ENCODE results near the gene RNF5. TPM values are rescaled to one million over a fixed set of nuclear protein-coding genes. Genes with fewer than 3 reads are reported as not detected.
"Not testable (repeated sequence)": the region's sequence is repeated elsewhere in the genome, so short reads cannot be mapped to it uniquely, and the experiment has no call there.

RNF5 gene
- polyA plus RNA-seq, 1 of the 3 experiments (the other 2 are of a cell fraction): 110 TPM

DNA sequence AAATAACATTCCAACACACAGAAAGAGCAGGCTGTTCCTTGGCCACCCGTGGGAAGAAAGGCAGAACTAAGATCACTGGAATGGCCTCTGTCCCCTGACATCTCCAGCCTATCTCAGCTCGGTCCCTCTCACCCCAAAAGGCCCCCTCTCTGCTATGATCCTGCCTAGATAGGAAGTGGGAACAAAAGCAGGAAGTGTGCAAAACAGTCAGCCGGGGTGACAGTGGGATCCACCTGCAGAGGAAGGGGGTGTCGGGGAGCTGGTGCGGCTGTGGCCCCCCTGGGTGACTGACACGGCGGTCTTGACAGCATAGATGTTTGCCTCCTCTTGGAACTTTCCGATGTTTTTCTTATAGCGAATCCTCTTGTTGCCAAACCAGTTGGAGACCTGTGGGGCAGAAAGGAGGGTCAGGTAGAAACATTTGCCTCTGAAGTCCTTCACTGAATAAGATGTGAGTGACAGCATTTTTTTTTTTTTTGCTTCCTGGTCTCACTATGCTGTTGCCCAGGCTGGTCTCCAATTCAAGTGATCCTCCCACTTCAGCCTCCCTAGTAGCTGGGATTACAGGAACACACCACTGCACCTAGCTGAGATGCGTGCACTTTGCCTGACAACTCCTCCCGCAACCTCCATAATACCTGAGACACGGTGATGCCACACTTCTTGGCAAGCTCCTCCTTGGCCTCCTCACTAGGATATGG is 9.0 kb downstream of the RNF5 start (continued):
- TF ChIP-seq SIN3A (IDR thresholded peaks at IDR 0.05; ENCODE audit: borderline replicate concordance, low read depth, low read length): no peak
- TF ChIP-seq, protein P1, sequence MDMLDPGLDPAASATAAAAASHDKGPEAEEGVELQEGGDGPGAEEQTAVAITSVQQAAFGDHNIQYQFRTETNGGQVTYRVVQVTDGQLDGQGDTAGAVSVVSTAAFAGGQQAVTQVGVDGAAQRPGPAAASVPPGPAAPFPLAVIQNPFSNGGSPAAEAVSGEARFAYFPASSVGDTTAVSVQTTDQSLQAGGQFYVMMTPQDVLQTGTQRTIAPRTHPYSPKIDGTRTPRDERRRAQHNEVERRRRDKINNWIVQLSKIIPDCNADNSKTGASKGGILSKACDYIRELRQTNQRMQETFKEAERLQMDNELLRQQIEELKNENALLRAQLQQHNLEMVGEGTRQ (IDR thresholded peaks at IDR 0.05; ENCODE audit: borderline replicate concordance, low read depth, low read length): no peak
- TF ChIP-seq FOSL2 (IDR thresholded peaks at IDR 0.05; ENCODE audit: borderline replicate concordance, low read depth): no peak
- no peak for TF ChIP-seq RFX5 (IDR thresholded peaks at IDR 0.05; ENCODE audit: low read length)

DNA sequence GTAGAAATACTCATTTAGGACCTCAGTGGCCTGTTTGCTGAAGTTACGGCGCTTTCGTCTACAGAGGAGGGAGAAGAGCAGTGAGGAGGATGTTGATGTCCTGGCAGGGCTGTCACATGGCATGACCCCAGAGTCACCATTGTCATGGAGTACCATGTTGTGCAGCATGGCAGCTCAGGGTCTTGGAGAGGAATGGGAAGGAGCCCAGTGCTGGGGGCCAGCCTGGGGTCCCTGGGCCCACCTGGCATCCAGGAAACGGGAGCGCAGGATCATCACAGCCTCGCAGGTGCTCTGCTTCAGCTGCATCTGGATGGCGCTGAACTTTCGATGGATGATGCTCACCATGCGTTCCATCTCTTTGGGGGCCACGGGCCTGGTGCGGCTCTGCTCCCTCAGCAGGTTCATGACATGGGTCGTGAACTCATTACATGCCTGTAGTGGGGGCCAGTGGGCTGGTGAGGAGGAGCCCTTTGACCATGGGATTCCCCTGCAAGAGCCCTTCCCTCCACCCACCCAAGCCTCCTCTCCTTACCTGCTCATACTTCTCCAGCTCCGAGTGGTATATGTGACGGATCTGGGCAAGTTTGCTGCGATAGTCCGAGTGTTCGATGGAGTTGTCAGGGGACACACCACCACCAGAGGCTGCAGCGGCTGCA is 9.6 kb downstream of the RNF5 start:
- POLR2A ChIA-PET; H4K20me1 ChIP-seq (ENCODE audit: insufficient read depth); H2AFZ ChIP-seq (ENCODE audit: low read depth); DNase-seq; H3K27ac ChIP-seq (ENCODE audit: low read depth in 2 of 2, low read length in 1 of 2); H3K9ac ChIP-seq; H3K9me2 ChIP-seq; H3K9me3 ChIP-seq; H3K27me3 ChIP-seq (ENCODE audit: insufficient read depth): not testable (repeated sequence)
- Histone ChIP-seq H3K4me3 (ENCODE audit: low read depth in 2 of 2, low read length in 1 of 2) (peak overlapping the region in 1 of 2 experiments; percentile 81; a peak in 1 of 4 replicates), H3K4me1 (ENCODE audit: control insufficient read depth in 1 of 2, insufficient read depth in 2 of 2, low read depth in 1 of 2, low read length in 1 of 2) (peaks cover 0 to 20% of the 10 kb centered on the region in 2 experiments; a peak in 1 of 4 replicates), H3K36me3 (replicated peaks in 1 of 2; ENCODE audit: control insufficient read depth in 1 of 2, insufficient read depth in 2 of 2, low read length in 1 of 2) (peaks cover 8 to 26% of the 10 kb centered on the region in 2 experiments), H3K4me2 (peak overlapping the region; percentile 92), H3K79me2 (ENCODE audit: insufficient read depth) (peaks cover 21% of the 10 kb centered on the region), H3F3A (replicated peaks; ENCODE audit: insufficient read depth) (peaks cover 20% of the 10 kb centered on the region)
- CTCF ChIA-PET: interaction anchor here (1.2 to 1.9 kb wide), 2 partner anchors 10 to 69 kb away, joined by 3 to 6 read pairs; no protein-coding TSS in a partner anchor
- WGBS (ENCODE audit: low lambda C conversion rate): 99% methylated on average over 9 of the region's 18 CpGs

DNA sequence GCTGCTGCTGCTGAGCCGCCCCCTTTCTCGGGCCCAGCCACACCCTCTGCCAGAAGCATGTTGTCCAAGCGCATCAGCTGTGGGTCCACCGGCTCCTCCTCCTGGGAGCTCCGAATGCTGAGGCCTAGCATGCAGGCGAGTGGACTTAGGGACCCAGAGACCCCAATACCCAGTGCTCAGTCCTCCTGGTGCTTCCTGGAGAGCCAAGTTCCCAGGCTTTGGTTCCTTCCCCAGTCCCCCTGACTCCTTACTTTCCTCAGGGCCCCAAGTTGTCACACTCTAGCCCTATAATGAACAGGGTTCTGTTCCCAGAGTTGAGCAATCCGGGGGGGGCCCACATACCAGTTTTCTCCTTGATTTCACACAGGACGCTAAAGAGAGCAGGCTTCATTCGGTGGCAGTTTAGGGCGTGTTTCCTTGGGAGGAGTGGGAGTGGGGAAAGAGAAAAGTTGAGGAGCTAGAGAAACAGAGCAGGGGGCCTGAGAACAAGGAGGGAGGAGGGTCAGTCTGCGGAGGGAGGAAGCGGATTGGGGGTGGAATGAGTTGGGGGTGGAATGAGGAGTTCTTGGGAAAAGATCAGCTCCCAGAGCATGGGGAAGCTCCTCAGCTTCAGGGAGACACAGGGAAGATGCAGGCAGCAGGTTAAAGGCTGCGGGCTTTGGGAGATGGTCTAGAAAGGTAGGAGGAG is 10.3 kb downstream of the RNF5 start:
- DNase-seq: no peak
- Histone ChIP-seq H3K9me2 (no peaks in the 10 kb centered on the region), H3K79me2 (ENCODE audit: insufficient read depth) (peaks cover 21% of the 10 kb centered on the region), H3K4me3 (ENCODE audit: low read depth in 2 of 2, low read length in 1 of 2) (peak overlapping the region; percentile 60 to 81), H3K9me3 (no peaks in the 10 kb centered on the region), H3K27me3 (ENCODE audit: insufficient read depth) (no peaks in the 10 kb centered on the region), H3K4me2 (peak overlapping the region; percentile 92), H3K9ac (peak overlapping the region; percentile 78), H3K36me3 (replicated peaks in 1 of 2; ENCODE audit: control insufficient read depth in 1 of 2, insufficient read depth in 2 of 2, low read length in 1 of 2) (peaks cover 8 to 21% of the 10 kb centered on the region in 2 experiments), H4K20me1 (ENCODE audit: insufficient read depth) (no peaks in the 10 kb centered on the region), H2AFZ (ENCODE audit: low read depth) (no peak overlapping the region), H3F3A (replicated peaks; ENCODE audit: insufficient read depth) (peaks cover 23% of the 10 kb centered on the region), H3K27ac (ENCODE audit: low read depth in 2 of 2, low read length in 1 of 2) (peak overlapping the region in 1 of 2 experiments; percentile 81; a peak in 2 of 4 replicates), H3K4me1 (ENCODE audit: control insufficient read depth in 1 of 2, insufficient read depth in 2 of 2, low read depth in 1 of 2, low read length in 1 of 2) (peaks cover 0 to 20% of the 10 kb centered on the region in 2 experiments; a peak in 1 of 4 replicates)
- TF ChIP-seq RCOR1 (IDR thresholded peaks at IDR 0.05; ENCODE audit: low read length) (no peak), MXI1 (IDR thresholded peaks at IDR 0.05; ENCODE audit: low read depth, low read length) (no peak), RAD21 (IDR thresholded peaks at IDR 0.05; ENCODE audit: low read length) (no peak), NFIC (IDR thresholded peaks at IDR 0.05; ENCODE audit: borderline replicate concordance) (no peak)
- TF ChIP-seq, protein P2, sequence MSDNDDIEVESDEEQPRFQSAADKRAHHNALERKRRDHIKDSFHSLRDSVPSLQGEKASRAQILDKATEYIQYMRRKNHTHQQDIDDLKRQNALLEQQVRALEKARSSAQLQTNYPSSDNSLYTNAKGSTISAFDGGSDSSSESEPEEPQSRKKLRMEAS (IDR thresholded peaks at IDR 0.05; ENCODE audit: low read depth): no peak
- TF ChIP-seq, protein P3, sequence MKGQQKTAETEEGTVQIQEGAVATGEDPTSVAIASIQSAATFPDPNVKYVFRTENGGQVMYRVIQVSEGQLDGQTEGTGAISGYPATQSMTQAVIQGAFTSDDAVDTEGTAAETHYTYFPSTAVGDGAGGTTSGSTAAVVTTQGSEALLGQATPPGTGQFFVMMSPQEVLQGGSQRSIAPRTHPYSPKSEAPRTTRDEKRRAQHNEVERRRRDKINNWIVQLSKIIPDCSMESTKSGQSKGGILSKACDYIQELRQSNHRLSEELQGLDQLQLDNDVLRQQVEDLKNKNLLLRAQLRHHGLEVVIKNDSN (IDR thresholded peaks at IDR 0.05; ENCODE audit: borderline replicate concordance, low read depth): no peak
- TF ChIP-seq, protein P4, sequence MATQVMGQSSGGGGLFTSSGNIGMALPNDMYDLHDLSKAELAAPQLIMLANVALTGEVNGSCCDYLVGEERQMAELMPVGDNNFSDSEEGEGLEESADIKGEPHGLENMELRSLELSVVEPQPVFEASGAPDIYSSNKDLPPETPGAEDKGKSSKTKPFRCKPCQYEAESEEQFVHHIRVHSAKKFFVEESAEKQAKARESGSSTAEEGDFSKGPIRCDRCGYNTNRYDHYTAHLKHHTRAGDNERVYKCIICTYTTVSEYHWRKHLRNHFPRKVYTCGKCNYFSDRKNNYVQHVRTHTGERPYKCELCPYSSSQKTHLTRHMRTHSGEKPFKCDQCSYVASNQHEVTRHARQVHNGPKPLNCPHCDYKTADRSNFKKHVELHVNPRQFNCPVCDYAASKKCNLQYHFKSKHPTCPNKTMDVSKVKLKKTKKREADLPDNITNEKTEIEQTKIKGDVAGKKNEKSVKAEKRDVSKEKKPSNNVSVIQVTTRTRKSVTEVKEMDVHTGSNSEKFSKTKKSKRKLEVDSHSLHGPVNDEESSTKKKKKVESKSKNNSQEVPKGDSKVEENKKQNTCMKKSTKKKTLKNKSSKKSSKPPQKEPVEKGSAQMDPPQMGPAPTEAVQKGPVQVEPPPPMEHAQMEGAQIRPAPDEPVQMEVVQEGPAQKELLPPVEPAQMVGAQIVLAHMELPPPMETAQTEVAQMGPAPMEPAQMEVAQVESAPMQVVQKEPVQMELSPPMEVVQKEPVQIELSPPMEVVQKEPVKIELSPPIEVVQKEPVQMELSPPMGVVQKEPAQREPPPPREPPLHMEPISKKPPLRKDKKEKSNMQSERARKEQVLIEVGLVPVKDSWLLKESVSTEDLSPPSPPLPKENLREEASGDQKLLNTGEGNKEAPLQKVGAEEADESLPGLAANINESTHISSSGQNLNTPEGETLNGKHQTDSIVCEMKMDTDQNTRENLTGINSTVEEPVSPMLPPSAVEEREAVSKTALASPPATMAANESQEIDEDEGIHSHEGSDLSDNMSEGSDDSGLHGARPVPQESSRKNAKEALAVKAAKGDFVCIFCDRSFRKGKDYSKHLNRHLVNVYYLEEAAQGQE (IDR thresholded peaks at IDR 0.05; ENCODE audit: low read depth, low read length): no peak
- TF ChIP-seq, protein P5, sequence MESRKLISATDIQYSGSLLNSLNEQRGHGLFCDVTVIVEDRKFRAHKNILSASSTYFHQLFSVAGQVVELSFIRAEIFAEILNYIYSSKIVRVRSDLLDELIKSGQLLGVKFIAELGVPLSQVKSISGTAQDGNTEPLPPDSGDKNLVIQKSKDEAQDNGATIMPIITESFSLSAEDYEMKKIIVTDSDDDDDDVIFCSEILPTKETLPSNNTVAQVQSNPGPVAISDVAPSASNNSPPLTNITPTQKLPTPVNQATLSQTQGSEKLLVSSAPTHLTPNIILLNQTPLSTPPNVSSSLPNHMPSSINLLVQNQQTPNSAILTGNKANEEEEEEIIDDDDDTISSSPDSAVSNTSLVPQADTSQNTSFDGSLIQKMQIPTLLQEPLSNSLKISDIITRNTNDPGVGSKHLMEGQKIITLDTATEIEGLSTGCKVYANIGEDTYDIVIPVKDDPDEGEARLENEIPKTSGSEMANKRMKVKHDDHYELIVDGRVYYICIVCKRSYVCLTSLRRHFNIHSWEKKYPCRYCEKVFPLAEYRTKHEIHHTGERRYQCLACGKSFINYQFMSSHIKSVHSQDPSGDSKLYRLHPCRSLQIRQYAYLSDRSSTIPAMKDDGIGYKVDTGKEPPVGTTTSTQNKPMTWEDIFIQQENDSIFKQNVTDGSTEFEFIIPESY (IDR thresholded peaks at IDR 0.05; ENCODE audit: borderline replicate concordance, low read depth): no peak
- CTCF ChIA-PET: interaction anchor here (1.2 to 1.9 kb wide), 2 partner anchors 9 to 291 kb away, joined by 3 to 6 read pairs; partner anchors contain the start of gene EHMT2
- POLR2A ChIA-PET: interaction anchor here (3.1 kb wide), 1 partner anchor 11 kb away, joined by 22 read pairs; the partner anchor contains the start of gene RNF5
- 65% methylated on average over 11 of the region's 13 CpGs for WGBS (ENCODE audit: low lambda C conversion rate)

All from SK-N-SH (cell line).